ENCODE results near the gene NME9.

Gene NME9

GRCh38 chr3:138259126-138259525 lies 70.5 kb downstream of the NME9 start:
- no peak for DNase-seq (ENCODE audit: low spot score)
- TF ChIP-seq CTCF (IDR thresholded peaks at IDR 0.05; ENCODE audit: extremely low read depth, insufficient read depth, missing control alignments) = no peak
- in situ Hi-C loops (cut with MboI; ENCODE audit: low pct_unique_long_range_greater_than_20kb, low sequenced_read_pairs, unreplicated experiment) = no loop called here

GRCh38 chr3:138257986-138258385 lies 71.7 kb downstream of the NME9 start:
- no peak for DNase-seq (ENCODE audit: low spot score)
- in situ Hi-C loops (cut with MboI; ENCODE audit: low pct_unique_long_range_greater_than_20kb, low sequenced_read_pairs, unreplicated experiment) = no loop called here
- TF ChIP-seq CTCF (IDR thresholded peaks at IDR 0.05; ENCODE audit: extremely low read depth, insufficient read depth, missing control alignments) = no peak

DNA sequence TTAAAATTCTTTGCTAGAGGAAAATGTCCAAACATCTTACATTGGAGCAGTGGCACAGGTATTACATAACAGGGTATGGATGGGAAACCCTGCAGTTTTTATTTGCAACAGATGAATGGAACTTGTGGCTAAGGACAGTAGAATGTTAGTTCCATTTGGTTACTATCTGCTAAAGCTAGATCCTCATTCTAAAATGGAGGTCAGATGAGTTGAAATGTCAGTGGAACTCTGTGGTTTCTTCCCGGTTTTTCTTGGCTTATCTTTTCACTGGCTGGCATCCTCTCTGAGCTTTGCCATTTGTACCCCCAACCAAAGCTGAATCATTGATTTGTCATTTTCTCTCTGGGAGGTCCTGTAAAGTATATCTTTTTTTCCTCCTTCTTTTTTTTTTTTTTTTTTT lies 73.6 kb downstream of the NME9 start:
- TF ChIP-seq CTCF (IDR thresholded peaks at IDR 0.05; ENCODE audit: extremely low read depth, insufficient read depth, missing control alignments) = no peak
- in situ Hi-C loops (cut with MboI; ENCODE audit: low pct_unique_long_range_greater_than_20kb, low sequenced_read_pairs, unreplicated experiment) = no loop called here
- DNase-seq (ENCODE audit: low spot score) = no peak

DNA sequence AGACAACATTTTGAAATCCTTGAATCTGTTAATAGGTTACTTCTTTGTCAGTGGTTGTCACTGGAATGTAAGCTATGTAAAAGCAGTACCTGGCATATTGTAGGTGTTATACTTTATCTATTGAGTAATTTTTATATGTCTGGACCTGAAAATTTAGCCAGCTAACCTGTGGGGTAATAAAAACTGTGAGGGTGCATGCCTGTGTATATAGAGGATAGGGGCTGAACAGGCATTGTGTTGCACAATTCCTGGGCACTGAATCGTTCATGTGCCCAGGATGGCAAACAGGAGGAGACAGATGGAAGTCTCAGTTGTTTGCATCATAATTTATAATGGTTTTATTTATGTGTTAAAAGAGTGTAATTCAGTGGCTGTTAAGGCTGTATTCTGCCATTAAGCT lies 75.4 kb downstream of the NME9 start:
- in situ Hi-C loops (cut with MboI; ENCODE audit: low pct_unique_long_range_greater_than_20kb, low sequenced_read_pairs, unreplicated experiment) = no loop called here
- DNase-seq (ENCODE audit: low spot score) = no peak
- no peak for TF ChIP-seq CTCF (IDR thresholded peaks at IDR 0.05; ENCODE audit: extremely low read depth, insufficient read depth, missing control alignments)

DNA sequence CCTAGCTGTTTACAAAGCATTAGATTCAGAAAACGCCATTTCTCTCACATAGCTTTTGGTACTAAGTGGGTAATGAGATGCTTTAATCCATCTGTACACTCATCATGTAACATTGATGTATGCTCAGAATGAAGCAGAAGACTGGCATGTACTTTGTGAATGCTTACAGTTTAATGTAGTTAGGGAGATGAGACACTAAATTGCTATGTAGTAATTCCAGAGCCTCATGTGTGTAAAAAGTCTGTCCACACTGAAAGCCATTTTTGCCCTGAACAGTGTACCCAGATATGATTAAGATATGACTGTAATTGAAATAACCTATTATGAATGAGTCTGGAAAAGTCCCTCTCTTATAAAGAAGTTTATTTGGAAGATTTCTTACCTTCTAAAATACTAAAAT lies 76.0 kb downstream of the NME9 start:
- TF ChIP-seq CTCF (IDR thresholded peaks at IDR 0.05; ENCODE audit: extremely low read depth, insufficient read depth, missing control alignments) = no peak
- no peak for DNase-seq (ENCODE audit: low spot score)
- in situ Hi-C loops (cut with MboI; ENCODE audit: low pct_unique_long_range_greater_than_20kb, low sequenced_read_pairs, unreplicated experiment) = no loop called here

Data from GM13977 (cell line).